HepG2 (cell line): ENCODE measurements around the gene RBM23. TPM values are rescaled to one million over a fixed set of nuclear protein-coding genes. Genes with fewer than 3 reads are reported as not detected.
A peak's percentile ranks its signal among the peaks of the same experiment; 100 is the strongest.

Source experiments
- CHCHD3 ChIP-seq: sonication (generic); formaldehyde crosslinking; IDR thresholded peaks from 2 replicates; pipeline ENCODE4 v1.8.0; 2022; ENCODE audit warnings: mild to moderate bottlenecking, missing genetic modification reagents, moderate library complexity
- CHD4 ChIP-seq: fragments of 200-600 bp; sonication (generic); IDR thresholded peaks from 2 replicates; pipeline ENCODE4 v1.7.0; 2017; ENCODE audit warnings: mild to moderate bottlenecking, low read length, borderline replicate concordance
- EHMT2 ChIP-seq: fragments of 200-600 bp; sonication (generic); IDR thresholded peaks from 2 replicates; pipeline ENCODE4 v1.7.0; 2017; ENCODE audit warnings: antibody characterized with exemption, low read depth, low read length, borderline replicate concordance
- HNF4G ChIP-seq, 2 experiments: sonication (generic) in 1 of 2; formaldehyde crosslinking in 1 of 2; IDR thresholded peaks; 2 replicates each; pipeline versions ENCODE4 v1.4.0 to v1.6.1; 2011 to 2020; ENCODE audit warnings: borderline replicate concordance in 2 of 2, low read depth in 2 of 2, mild to moderate bottlenecking in 2 of 2, low read length in 1 of 2, missing genetic modification reagents in 1 of 2, moderate library complexity in 1 of 2
- JDP2 ChIP-seq: sonication (generic); formaldehyde crosslinking; IDR thresholded peaks from 2 replicates; pipeline ENCODE4 v1.8.1; 2022; ENCODE audit warnings: missing genetic modification reagents, borderline replicate concordance
- MAF1 ChIP-seq: sonication (generic); formaldehyde crosslinking; IDR thresholded peaks from 2 replicates; pipeline ENCODE4 v1.5.0; 2020; ENCODE audit warnings: missing genetic modification reagents, borderline replicate concordance
- NFYB ChIP-seq: sonication (generic); formaldehyde crosslinking; IDR thresholded peaks from 2 replicates; pipeline ENCODE4 v1.4.0; 2020; ENCODE audit warnings: missing genetic modification reagents
- NR3C1 ChIP-seq: sonication (generic); formaldehyde crosslinking; IDR thresholded peaks from 2 replicates; pipeline ENCODE4 v1.4.0; 2020; ENCODE audit warnings: missing genetic modification reagents
- POLR2G ChIP-seq: fragments of 200-400 bp; formaldehyde crosslinking; IDR thresholded peaks from 2 replicates; pipeline ENCODE4 v1.6.1; 2018; ENCODE audit warnings: mild to moderate bottlenecking, low read depth, low read length, moderate library complexity
- SATB2 ChIP-seq: sonication (generic); formaldehyde crosslinking; IDR thresholded peaks from 2 replicates; pipeline ENCODE4 v1.5.0; 2020; ENCODE audit warnings: missing genetic modification reagents
- YY1 ChIP-seq: IDR thresholded peaks from 2 replicates; pipeline ENCODE4 v1.6.1; 2011; ENCODE audit warnings: low read length, low read depth, moderate library complexity, mild to moderate bottlenecking; ENCODE audit not compliant: insufficient read depth, insufficient replicate concordance
- ZNF24 ChIP-seq: fragments of 450-650 bp; IDR thresholded peaks from 2 replicates; pipeline ENCODE4 v1.6.1; 2017; ENCODE audit warnings: antibody characterized with exemption, mild to moderate bottlenecking
- ZNF343 ChIP-seq: sonication (generic); formaldehyde crosslinking; IDR thresholded peaks from 2 replicates; pipeline ENCODE4 v1.4.0; 2020; ENCODE audit warnings: mild to moderate bottlenecking, missing genetic modification reagents
- ZNF441 ChIP-seq: sonication (generic); formaldehyde crosslinking; IDR thresholded peaks from 2 replicates; pipeline ENCODE4 v1.7.0; 2021; ENCODE audit warnings: missing genetic modification reagents, borderline replicate concordance
- ZNF773 ChIP-seq: sonication (generic); formaldehyde crosslinking; IDR thresholded peaks from 2 replicates; pipeline ENCODE4 v1.4.0; 2020; ENCODE audit warnings: missing genetic modification reagents, borderline replicate concordance
- ZSCAN12 ChIP-seq: sonication (generic); formaldehyde crosslinking; IDR thresholded peaks from 2 replicates; pipeline ENCODE4 v1.9.0; 2021; ENCODE audit warnings: mild to moderate bottlenecking, missing genetic modification reagents
- polyA plus RNA-seq, 8 experiments: library from polyadenylated mRNA; depleted of rRNA in 3 of 8; stranded (reverse) in 7 of 8; unstranded in 1 of 8; fragments of >200 nt; fragmentation: Illumina TruSeq in 4 of 8; extraction: Trizol in 4 of 8; gene quantifications; 2 replicates each; pipeline versions ENCODE4 v1.2.1 to v1.2.3, GENCODE V29; 2011 to 2016; ENCODE audit warnings: low read depth in 4 of 8, missing spikeins in 1 of 8, mixed read lengths in 1 of 8; ENCODE audit not compliant: insufficient read depth in 1 of 8
- total RNA-seq, 5 experiments: library from RNA; depleted of rRNA; stranded (reverse); fragments of >200 nt; fragmentation: Illumina TruSeq; extraction: Trizol; gene quantifications; 2 replicates each; pipeline ENCODE4 v1.2.3, GENCODE V29; 2016; ENCODE audit warnings: low read depth in 1 of 5
- TF ChIP-seq, protein P1 (sequence below): sonication (generic); formaldehyde crosslinking; IDR thresholded peaks from 2 replicates; pipeline ENCODE4 v1.5.0; 2020; ENCODE audit warnings: mild to moderate bottlenecking, missing genetic modification reagents
- TF ChIP-seq, protein P2 (sequence below): sonication (generic); formaldehyde crosslinking; IDR thresholded peaks from 2 replicates; pipeline ENCODE4 v1.5.0; 2020; ENCODE audit warnings: mild to moderate bottlenecking, missing genetic modification reagents
- TF ChIP-seq, protein P3 (sequence below): sonication (generic); formaldehyde crosslinking; IDR thresholded peaks from 2 replicates; pipeline ENCODE4 v1.5.0; 2020; ENCODE audit warnings: mild to moderate bottlenecking, low read depth, missing genetic modification reagents, borderline replicate concordance
- TF ChIP-seq, protein P4 (sequence below): sonication (generic); formaldehyde crosslinking; IDR thresholded peaks from 2 replicates; pipeline ENCODE4 v1.4.0; 2020; ENCODE audit warnings: missing genetic modification reagents, borderline replicate concordance
- TF ChIP-seq, protein P5 (sequence below): sonication (generic); formaldehyde crosslinking; conservative IDR thresholded peaks from 2 replicates; pipeline ENCODE4 v1.8.1; 2023; ENCODE audit warnings: missing genetic modification reagents

Gene RBM23
- total and polyA plus RNA-seq, 2 of the 13 experiments (the other 11 are each of a cell fraction or from before 2014, with no cell fraction given): 1.5 to 2.1 TPM

DNA sequence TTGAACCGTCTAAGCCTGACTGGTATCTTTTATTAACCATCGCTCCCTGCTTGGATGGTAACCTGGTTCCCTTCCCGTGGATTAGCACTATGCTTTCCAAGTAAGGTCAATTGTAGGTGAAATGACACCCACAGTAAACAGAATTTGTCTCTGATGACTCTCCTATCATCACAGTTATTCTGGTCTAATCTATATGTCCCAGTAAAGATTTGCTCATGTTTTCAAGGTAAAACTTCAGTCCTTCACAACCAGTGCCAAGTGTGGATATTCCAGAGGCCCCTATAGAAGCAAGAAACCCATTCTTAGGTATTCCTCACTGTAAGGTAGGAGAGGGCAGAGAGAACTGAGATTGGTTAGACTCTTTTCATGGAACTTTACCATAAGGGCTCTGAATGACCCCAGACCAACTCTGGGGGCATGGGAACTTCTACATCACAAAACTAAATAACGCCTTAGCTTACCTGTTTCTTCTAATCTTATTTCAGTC lies 47.9 kb upstream of the RBM23 start (continued):
- TF ChIP-seq, protein P1, sequence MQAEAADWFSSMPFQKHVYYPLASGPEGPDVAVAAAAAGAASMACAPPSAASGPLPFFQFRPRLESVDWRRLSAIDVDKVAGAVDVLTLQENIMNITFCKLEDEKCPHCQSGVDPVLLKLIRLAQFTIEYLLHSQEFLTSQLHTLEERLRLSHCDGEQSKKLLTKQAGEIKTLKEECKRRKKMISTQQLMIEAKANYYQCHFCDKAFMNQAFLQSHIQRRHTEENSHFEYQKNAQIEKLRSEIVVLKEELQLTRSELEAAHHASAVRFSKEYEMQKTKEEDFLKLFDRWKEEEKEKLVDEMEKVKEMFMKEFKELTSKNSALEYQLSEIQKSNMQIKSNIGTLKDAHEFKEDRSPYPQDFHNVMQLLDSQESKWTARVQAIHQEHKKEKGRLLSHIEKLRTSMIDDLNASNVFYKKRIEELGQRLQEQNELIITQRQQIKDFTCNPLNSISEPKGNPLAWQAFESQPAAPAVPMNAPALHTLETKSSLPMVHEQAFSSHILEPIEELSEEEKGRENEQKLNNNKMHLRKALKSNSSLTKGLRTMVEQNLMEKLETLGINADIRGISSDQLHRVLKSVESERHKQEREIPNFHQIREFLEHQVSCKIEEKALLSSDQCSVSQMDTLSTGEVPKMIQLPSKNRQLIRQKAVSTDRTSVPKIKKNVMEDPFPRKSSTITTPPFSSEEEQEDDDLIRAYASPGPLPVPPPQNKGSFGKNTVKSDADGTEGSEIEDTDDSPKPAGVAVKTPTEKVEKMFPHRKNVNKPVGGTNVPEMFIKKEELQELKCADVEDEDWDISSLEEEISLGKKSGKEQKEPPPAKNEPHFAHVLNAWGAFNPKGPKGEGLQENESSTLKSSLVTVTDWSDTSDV (CRISPR knock-in tag): no peak
- no peak for TF ChIP-seq ZNF24
- no peak for TF ChIP-seq HNF4G (IDR thresholded peaks at IDR 0.05; ENCODE audit: borderline replicate concordance, low read depth, low read length)
- TF ChIP-seq HNF4G (CRISPR knock-in tag; IDR thresholded peaks at IDR 0.05; ENCODE audit: borderline replicate concordance, low read depth): no peak
- TF ChIP-seq CHD4: no peak
- TF ChIP-seq, protein P2, sequence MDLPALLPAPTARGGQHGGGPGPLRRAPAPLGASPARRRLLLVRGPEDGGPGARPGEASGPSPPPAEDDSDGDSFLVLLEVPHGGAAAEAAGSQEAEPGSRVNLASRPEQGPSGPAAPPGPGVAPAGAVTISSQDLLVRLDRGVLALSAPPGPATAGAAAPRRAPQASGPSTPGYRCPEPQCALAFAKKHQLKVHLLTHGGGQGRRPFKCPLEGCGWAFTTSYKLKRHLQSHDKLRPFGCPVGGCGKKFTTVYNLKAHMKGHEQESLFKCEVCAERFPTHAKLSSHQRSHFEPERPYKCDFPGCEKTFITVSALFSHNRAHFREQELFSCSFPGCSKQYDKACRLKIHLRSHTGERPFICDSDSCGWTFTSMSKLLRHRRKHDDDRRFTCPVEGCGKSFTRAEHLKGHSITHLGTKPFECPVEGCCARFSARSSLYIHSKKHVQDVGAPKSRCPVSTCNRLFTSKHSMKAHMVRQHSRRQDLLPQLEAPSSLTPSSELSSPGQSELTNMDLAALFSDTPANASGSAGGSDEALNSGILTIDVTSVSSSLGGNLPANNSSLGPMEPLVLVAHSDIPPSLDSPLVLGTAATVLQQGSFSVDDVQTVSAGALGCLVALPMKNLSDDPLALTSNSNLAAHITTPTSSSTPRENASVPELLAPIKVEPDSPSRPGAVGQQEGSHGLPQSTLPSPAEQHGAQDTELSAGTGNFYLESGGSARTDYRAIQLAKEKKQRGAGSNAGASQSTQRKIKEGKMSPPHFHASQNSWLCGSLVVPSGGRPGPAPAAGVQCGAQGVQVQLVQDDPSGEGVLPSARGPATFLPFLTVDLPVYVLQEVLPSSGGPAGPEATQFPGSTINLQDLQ (CRISPR knock-in tag): no peak
- no peak for TF ChIP-seq CHCHD3 (CRISPR knock-in tag)
- TF ChIP-seq, protein P3, sequence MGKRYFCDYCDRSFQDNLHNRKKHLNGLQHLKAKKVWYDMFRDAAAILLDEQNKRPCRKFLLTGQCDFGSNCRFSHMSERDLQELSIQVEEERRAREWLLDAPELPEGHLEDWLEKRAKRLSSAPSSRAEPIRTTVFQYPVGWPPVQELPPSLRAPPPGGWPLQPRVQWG (CRISPR knock-in tag): no peak
- TF ChIP-seq YY1: no peak
- 0 out of 2 replicates have a peak, but pooled peaks have one; percentile 17 for TF ChIP-seq SATB2 (CRISPR knock-in tag)
- no peak for TF ChIP-seq ZNF343
- no peak for TF ChIP-seq NFYB (CRISPR knock-in tag)
- TF ChIP-seq ZNF441 (CRISPR knock-in tag): no peak
- no peak for TF ChIP-seq NR3C1 (CRISPR knock-in tag)
- TF ChIP-seq JDP2 (CRISPR knock-in tag): no peak
- TF ChIP-seq MAF1 (CRISPR knock-in tag): no peak
- no peak for TF ChIP-seq ZNF773 (CRISPR knock-in tag)
- TF ChIP-seq, protein P4, sequence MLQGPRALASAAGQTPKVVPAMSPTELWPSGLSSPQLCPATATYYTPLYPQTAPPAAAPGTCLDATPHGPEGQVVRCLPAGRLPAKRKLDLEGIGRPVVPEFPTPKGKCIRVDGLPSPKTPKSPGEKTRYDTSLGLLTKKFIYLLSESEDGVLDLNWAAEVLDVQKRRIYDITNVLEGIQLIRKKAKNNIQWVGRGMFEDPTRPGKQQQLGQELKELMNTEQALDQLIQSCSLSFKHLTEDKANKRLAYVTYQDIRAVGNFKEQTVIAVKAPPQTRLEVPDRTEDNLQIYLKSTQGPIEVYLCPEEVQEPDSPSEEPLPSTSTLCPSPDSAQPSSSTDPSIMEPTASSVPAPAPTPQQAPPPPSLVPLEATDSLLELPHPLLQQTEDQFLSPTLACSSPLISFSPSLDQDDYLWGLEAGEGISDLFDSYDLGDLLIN: 0 out of 2 replicates have a peak, but pooled peaks have one; percentile 54
- TF ChIP-seq POLR2G: peak; percentile 53
- no peak for TF ChIP-seq EHMT2
- TF ChIP-seq ZSCAN12 (CRISPR knock-in tag): no peak
- TF ChIP-seq, protein P5, sequence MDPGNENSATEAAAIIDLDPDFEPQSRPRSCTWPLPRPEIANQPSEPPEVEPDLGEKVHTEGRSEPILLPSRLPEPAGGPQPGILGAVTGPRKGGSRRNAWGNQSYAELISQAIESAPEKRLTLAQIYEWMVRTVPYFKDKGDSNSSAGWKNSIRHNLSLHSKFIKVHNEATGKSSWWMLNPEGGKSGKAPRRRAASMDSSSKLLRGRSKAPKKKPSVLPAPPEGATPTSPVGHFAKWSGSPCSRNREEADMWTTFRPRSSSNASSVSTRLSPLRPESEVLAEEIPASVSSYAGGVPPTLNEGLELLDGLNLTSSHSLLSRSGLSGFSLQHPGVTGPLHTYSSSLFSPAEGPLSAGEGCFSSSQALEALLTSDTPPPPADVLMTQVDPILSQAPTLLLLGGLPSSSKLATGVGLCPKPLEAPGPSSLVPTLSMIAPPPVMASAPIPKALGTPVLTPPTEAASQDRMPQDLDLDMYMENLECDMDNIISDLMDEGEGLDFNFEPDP (CRISPR knock-in tag): no peak
